Activated T-cell treated with anti-CD3 and anti-CD28 coated beads for 1 hour (primary cell): ENCODE measurements around the gene C9.
"Not testable (repeated sequence)": the region's sequence is repeated elsewhere in the genome, so short reads cannot be mapped to it uniquely, and the experiment has no call there.

Experiments
- DNase-seq: peaks from one replicate; pipeline ENCODE4 v3.0.0-alpha.2; 2020; ENCODE audit warnings: low read depth

Gene C9

DNA sequence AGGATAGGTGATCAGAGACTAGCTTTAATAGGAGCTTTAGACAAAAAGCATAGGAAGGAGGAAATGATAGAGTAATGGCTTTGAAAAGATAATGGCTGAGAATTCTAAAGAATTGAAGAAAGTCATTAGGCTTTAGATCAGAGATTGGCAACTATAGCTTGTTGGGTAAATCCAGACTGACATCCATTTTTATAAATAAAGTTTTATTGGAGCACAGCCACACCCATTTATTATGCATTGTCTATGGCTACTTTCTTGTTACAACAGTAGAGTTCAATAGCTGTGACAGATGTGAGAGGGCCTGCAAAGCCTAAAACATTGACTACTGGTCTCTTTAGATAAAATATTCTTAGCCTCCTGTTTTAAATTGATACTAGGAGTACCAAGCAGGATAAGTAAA, 104.2 kb downstream of the C9 start:
- no peak for DNase-seq

DNA sequence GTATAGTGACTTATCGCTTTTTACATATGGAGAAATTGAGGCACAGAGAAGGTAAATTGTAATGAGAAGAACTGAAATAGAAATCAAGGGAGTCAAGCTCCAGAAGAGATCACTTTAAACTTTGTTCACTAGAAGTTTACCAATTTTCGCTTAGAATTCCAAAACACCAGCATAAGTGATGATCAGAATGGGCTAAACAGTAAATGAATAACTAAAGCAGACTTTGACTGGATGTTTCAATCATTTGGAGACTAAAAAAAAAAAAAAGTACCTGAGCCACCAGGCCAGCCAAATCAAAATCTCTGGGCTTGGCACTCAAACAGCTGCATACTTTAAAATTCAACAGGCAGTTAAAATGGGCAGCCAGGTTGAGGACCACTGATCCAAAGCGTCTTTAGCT, 106.7 kb downstream of the C9 start:
- DNase-seq: no peak

DNA sequence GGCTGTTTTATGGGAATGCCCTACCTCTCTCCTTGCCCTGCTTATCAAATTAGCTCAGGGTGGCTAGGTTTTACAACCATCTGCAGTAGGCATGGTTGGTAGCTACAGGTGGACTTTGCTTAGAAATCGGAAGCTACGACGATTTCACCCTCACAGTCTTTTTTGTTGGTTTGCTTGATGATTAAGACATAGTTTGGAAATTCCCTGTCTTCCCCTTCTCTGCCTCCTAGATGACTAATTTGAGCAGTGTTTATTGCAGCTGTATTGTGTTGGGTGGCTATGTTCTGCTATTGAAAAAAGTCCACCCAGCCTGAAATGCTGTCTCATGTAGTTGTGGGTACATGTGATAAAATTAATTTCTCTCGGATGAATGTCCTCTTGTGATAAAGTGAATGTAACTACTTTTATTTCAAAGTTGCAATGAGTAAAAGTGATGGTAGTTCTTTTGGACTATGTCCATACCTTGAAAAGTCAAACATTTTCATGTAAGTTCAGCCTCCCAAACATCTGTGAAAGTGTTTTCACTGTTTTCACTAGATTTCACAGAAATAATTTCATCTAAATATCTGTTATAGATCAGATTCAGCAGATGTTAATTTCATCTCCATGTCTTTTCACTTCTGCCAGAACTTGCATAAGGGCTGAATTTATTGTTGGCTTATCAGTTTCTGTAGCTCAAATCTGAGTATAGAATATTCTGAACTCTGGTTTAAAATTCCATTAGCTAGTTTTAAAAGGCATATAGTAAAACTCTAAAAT, 107.6 kb downstream of the C9 start:
- DNase-seq: no peak

DNA sequence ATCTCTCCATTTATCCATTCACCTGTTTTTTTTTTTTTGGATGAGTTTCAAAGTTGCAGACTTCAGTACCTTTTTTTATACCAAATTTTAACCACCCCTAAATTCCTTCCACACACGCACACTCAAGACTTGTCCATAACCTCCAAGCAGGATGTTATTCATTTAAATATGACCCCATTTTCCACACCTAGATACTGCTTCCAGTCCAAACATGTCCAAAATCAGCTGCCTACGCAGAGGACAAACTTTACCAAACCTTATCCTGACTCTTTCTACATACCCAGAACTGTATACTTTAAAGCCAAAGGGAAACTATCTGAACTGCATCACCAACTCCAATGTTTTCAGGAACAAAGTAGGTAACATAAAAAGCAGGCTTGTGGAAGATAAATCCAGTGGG, 108.9 kb downstream of the C9 start:
- DNase-seq: no peak

DNA sequence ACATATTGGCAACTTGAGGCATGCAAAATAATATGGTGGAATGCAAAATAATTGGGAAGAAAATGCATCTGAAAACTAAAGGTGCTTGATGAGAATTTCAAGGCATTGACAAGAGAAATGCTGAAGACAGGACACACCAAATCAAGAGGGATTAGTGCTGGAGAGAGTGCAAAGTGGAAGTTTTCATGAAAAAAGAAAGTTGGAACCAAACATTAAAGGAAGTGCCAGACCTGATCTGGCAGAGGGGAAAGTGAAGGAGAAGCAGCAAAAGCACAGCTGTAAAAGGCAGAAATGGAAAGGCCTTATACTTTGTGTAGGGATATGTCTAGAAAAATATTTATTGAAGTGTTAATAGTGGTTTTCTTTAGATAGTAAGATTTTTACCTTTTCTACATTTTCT, 109.6 kb downstream of the C9 start:
- DNase-seq: no peak

DNA sequence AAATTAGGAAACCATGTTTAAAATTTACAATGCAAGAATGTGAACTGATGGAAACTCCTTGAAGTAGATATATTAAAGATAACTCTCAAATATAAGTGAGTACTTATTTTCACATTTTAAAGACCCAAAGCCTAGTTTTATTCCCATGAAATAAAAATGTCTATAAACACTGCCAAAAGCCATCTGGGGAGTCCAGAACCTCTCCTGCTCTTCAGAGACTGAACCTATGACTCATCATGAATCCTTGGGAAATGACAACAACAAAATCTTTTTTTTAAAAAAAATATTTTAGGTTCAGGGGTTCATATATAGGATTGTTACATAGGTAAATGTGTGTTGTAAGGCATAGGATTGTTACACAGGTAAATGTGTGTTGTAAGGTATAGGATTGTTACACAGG, 111.1 kb downstream of the C9 start:
- no peak for DNase-seq

DNA sequence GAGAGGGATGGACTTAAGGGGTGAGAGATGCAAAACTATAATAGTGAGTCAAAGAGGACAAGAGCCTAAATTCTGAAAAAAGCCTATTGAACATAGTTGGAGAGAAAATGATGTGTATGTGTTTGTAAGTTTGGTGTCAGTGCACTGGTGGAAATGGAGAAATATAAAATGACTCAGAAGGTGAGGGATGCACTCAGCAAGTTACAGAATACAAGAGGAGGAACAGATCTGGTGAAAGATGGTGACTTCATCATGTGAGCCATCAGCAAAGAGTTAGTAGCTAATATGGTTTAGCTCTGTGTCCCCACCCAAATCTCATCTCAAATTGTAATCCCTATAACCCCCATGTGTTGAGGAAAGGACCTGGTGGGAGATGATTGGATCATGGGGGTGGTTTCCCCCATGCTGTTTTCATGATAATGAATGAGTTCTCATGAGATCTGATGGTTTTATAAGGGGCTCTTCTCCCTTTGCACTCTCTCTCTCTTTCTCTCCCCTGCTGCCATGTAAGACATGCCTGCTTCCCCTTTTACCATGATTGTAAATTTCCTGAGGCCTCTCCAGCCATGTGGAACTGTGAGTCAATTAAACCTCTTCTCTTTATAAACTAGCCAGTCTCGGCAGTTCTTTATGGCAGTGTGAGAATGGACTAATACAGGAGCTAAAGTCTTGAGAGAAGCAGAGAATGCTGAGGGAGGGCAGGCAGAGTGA, 114.6 kb downstream of the C9 start:
- DNase-seq: no peak

DNA sequence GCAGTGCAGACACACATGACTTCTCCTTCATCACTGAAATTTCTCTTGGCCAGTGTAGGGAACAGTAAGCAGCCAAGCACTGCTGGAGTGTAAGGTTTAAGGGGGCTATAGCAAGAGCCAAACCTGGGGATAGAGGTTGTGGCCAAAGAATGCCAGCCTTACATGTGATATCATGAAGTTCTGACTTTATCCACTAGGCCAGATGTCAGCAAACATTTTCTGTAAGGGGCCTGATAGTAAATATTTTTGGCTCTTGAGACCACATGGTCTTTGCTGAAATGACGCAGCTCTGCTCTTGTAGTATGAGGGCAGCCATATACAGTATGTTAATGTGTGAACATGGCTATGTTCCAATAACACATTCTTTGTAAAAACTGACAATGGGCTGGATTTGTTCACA, 115.2 kb downstream of the C9 start:
- no peak for DNase-seq

DNA sequence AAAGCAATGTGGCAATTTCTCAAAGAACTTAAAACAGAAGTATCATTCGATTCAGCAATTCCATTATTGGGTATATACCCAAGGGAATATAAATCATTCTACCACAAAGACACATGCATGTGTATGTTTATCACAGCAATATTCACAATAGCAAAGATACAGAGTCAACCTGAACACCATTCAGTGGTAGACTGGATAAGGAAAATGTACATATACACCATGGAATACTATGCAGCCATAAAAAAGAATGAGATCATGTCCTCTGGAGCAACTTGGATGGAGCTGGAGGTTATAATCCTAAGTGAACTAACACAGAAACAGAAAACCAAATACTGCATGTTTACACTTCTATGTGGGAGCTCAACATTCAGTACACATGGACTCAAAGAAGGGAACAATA, 123.5 kb downstream of the C9 start:
- DNase-seq: no peak

DNA sequence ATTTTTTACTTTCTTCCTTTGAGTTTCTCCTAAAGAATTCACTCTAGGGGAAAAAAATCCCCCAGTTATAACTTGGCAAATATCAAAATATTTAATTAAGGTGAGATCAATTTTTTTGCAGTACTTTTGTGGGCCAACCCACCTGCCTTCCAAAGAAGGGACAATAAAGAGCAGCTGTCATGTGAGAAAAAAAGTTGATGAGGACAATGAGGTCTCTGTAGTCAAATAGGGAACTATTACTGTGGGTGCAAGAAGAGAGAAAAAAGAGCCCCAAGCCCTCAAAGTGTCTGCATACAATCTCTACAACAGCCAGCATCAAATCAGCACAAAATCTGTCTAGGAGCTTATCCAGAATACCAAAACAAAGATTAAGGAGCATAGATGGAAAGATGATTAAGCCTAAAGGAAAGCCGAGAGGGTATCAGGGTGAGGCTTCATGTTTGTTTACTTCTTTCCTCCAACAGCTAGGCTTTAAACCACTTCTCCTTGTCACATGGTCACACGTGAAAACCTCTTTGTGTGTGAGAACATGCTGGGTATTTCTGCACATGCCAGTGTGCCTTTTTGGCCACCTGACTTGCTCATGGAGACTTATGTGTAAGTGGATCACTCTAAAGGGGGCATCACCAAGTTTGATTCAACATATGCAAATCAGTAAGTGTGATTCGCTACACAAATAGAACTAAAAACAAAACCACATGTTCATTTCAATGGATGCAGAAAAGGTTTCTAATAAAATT, 125.8 kb downstream of the C9 start:
- no peak for DNase-seq

DNA sequence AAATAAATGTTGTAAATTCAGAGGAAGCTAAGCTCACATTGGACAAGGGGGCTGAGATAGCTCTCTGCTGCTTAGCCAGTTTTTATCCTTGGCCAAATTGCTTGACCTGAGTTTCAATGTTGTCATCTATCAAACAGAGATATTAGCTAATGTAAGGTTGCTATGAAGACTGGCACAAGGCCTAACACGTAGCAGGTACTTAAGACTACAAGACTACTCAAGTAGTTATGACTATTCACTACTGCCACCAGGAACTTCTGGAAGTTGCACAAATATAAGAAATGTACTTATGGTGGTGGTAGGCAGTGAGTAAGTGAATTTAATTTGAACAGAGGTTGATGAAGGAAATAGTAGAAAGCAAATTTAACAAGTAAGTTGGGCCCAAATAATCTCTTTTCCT, 127.6 kb downstream of the C9 start:
- DNase-seq: no peak

DNA sequence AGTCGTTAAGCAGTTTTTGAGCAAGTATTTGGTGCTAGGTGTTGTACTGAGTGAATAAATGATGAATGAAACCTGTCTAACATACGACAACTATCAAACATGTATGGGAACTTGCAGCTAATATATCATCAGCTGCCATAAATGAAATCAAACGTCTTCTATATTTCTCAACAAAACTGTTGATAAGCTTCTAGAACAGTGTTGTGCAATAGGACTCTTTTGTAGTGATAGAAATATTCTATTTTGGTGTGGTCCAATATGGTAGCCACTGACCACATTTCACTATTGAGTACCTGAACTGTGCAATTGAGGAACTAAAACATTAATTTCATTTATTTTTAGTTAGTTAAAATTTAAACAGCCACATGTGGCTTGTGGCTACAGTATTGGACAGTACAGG, 128.6 kb downstream of the C9 start:
- no peak for DNase-seq

DNA sequence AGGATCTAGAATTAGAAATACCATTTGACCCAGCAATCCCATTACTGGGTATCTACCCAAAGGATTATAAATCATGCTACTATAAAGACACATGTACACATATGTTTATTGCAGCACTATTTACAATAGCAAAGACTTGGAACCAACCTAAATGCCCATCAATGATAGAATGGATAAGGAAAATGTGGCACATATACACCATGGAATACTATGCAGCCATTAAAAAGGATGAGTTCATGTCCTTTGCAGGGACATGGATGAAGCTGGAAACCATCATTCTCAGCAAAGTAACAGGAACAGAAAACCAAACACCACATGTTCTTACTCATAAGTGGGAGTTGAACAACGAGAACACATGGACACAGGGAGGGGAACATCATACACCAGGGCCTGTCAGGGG, 129.8 kb downstream of the C9 start:
- DNase-seq: not testable (repeated sequence)
